Endothelial cell of umbilical vein (primary cell): Measurements from ENCODE around the gene HHLA2. TPM values are rescaled to one million over a fixed set of nuclear protein-coding genes. Genes with fewer than 3 reads are reported as not detected.

Source experiments
- BruUV-seq: library from RNA; stranded (reverse); fragments of 400-500 nt; replicated peaks from 2 replicates; lab custom pipeline; 2021; lab: Mats Ljungman, UMichigan
- CTCF ChIA-PET: fragments of 300-600, 350-600 bp; sonication (Branson Sonifier 250); formaldehyde crosslinking; loops from one replicate; lab custom pipeline; 2021; ENCODE audit warnings: antibody characterized with exemption, inconsistent platforms; lab: Charles Lee
- POLR2A ChIA-PET: fragments of 300-600, 350-600 bp; sonication (Branson Sonifier 250); formaldehyde crosslinking; loops from one replicate; lab custom pipeline; 2021; ENCODE audit warnings: antibody characterized with exemption, inconsistent platforms; lab: Charles Lee
- DNase-seq: peaks from one replicate; pipeline ENCODE4 v3.0.0-alpha.2; 2011; ENCODE audit warnings: low read depth, low spot score
- FAIRE-seq: peaks from 2 replicates; lab custom pipeline; 2011; peaks lifted over from hg19 to GRCh38; lab: Jason Lieb, UNC
- H2AFZ ChIP-seq: 2 replicates; pipeline ENCODE4 v1.6.0; 2012; ENCODE audit warnings: low read depth, low read length, control low read depth, inconsistent platforms
- H3K27ac ChIP-seq: 2 replicates; pipeline ENCODE4 v1.5.1; 2011; ENCODE audit warnings: low read depth, mild to moderate bottlenecking, control low read depth, low read length, moderate library complexity; ENCODE audit not compliant: insufficient read depth
- H3K27me3 ChIP-seq, 2 experiments: 2 replicates each; pipeline versions ENCODE4 v1.6.0 to v1.6.1; 2011; ENCODE audit warnings: low read length in 2 of 2, mixed read lengths in 1 of 2; ENCODE audit not compliant: control insufficient read depth in 2 of 2, insufficient read depth in 2 of 2
- H3K36me3 ChIP-seq, 2 experiments: 2 replicates in 1 of 2; 3 replicates in 1 of 2; pipeline ENCODE4 v1.5.1; 2011; ENCODE audit warnings: low read length in 2 of 2, mild to moderate bottlenecking in 1 of 2, moderate library complexity in 1 of 2; ENCODE audit not compliant: control insufficient read depth in 2 of 2, insufficient read depth in 2 of 2; ENCODE audit errors: extremely low read depth in 1 of 2
- H3K4me1 ChIP-seq: 3 replicates; pipeline ENCODE4 v1.5.1; 2011; ENCODE audit warnings: mild to moderate bottlenecking, low read length; ENCODE audit not compliant: control insufficient read depth, insufficient read depth; ENCODE audit errors: extremely low read depth
- H3K4me2 ChIP-seq: 2 replicates; pipeline ENCODE4 v1.6.1; 2011; ENCODE audit warnings: low read length, control low read depth, mixed read lengths; ENCODE audit not compliant: insufficient read depth
- H3K4me3 ChIP-seq, 3 experiments: fragments of 200-600 bp in 1 of 3; sonication (generic), shearing (Covaris generic) in 1 of 3; replicated peaks in 1 of 3; 2 replicates each; pipeline ENCODE4 v1.5.1; 2011 to 2016; ENCODE audit warnings: control low read depth in 3 of 3, low read length in 3 of 3, mild to moderate bottlenecking in 2 of 3, inconsistent platforms in 1 of 3, low read depth in 1 of 3, moderate library complexity in 1 of 3; ENCODE audit not compliant: insufficient read depth in 1 of 3
- H3K79me2 ChIP-seq: 2 replicates; pipeline ENCODE4 v1.6.0; 2012; ENCODE audit warnings: low read length, inconsistent platforms; ENCODE audit not compliant: control insufficient read depth, insufficient read depth
- H3K9ac ChIP-seq: replicated peaks from 2 replicates; pipeline ENCODE3; 2011; ENCODE audit warnings: low read length, control low read depth; ENCODE audit not compliant: insufficient read depth; ENCODE audit errors: extremely low read depth
- H3K9me1 ChIP-seq: replicated peaks from 3 replicates; pipeline ENCODE4 v1.6.0; 2011; ENCODE audit warnings: mild to moderate bottlenecking, low read length; ENCODE audit not compliant: control insufficient read depth, insufficient read depth; ENCODE audit errors: extremely low read depth
- H3K9me3 ChIP-seq: replicated peaks from 2 replicates; pipeline ENCODE4 v1.5.1; 2012; ENCODE audit warnings: low read length, inconsistent platforms; ENCODE audit not compliant: control insufficient read depth, insufficient read depth
- H4K20me1 ChIP-seq: replicated peaks from 2 replicates; pipeline ENCODE3; 2011; ENCODE audit warnings: mild to moderate bottlenecking, low read length; ENCODE audit not compliant: control insufficient read depth, insufficient read depth; ENCODE audit errors: extremely low read depth
- CTCF ChIP-seq, 2 donors: IDR thresholded peaks; 1 replicate in 1 of 2; 2 replicates in 1 of 2; pipeline ENCODE4 v1.5.1; 2011; ENCODE audit warnings: low read length in 2 of 2, mild to moderate bottlenecking in 2 of 2, moderate library complexity in 2 of 2, control low read depth in 1 of 2, inconsistent platforms in 1 of 2, low read depth in 1 of 2; ENCODE audit not compliant: insufficient read depth in 1 of 2; ENCODE audit errors: extremely low read depth in 1 of 2
- EZH2 ChIP-seq: IDR thresholded peaks from 2 replicates; pipeline ENCODE4 v1.6.1; 2012; ENCODE audit warnings: borderline replicate concordance, low read depth, mild to moderate bottlenecking, moderate library complexity, low read length, inconsistent platforms; ENCODE audit not compliant: severe bottlenecking
- GATA2 ChIP-seq: IDR thresholded peaks from 2 replicates; pipeline ENCODE4 v1.7.0; 2011; ENCODE audit warnings: low read depth, mild to moderate bottlenecking, moderate library complexity, mixed read lengths, low read length; ENCODE audit not compliant: insufficient read length, insufficient read depth
- MYC ChIP-seq: IDR thresholded peaks from one replicate; pipeline ENCODE4 v1.6.1; 2011; ENCODE audit warnings: mild to moderate bottlenecking, low read depth, low read length
- POLR2A ChIP-seq: IDR thresholded peaks from 2 replicates; pipeline ENCODE4 v1.6.1; 2012; ENCODE audit warnings: low read depth, mild to moderate bottlenecking, control low read depth, low read length
- POLR2AphosphoS5 ChIP-seq: IDR thresholded peaks from 2 replicates; pipeline ENCODE4 v1.6.1; 2012; ENCODE audit warnings: low read depth, mild to moderate bottlenecking, control low read depth, low read length, moderate library complexity; ENCODE audit not compliant: insufficient read depth
- dilution Hi-C: fragments of 300-500 bp; cut with MboI; formaldehyde crosslinking; loops from one replicate; pipeline ENCODE4 v1.15.0; 2019; ENCODE audit warnings: low sequenced_read_pairs; ENCODE audit not compliant: extremely low pct_ligation_motif_present
- intact Hi-C: fragments of 100-400 bp; cut with micrococcal nuclease; formaldehyde crosslinking; loops from one replicate; pipeline ENCODE4 v1.10.0; 2022
- polyA plus RNA-seq, 4 experiments: library from polyadenylated mRNA; depleted of rRNA in 3 of 4; stranded (reverse) in 3 of 4; unstranded in 1 of 4; fragments of >200 nt; gene quantifications; 2 replicates each; pipeline versions ENCODE4 v1.2.1 to v1.2.3, GENCODE V29; 2011 to 2012; ENCODE audit warnings: missing spikeins in 1 of 4
- total RNA-seq: library from RNA; stranded (reverse); gene quantifications from 2 replicates; pipeline ENCODE4 v1.2.3, GENCODE V29; 2021

The HHLA2 gene
- total and polyA plus RNA-seq, 2 donors (not counting 3 experiments of a cell fraction or from before 2014, with no cell fraction given): not detected

- BruUV-seq: no TSS peak
- Histone ChIP-seq H3K4me3 (no peak overlapping the region), H4K20me1 (no peaks in the 10 kb centered on the region), H3K27ac (no peak overlapping the region), H2AFZ (no peak overlapping the region), H3K9me1 (no peaks in the 10 kb centered on the region), H3K9ac (no peak overlapping the region), H3K4me2 (no peak overlapping the region), H3K36me3 (no peaks in the 10 kb centered on the region), H3K79me2 (no peaks in the 10 kb centered on the region), H3K4me1 (no peaks in the 10 kb centered on the region), H3K27me3 (peaks cover 1% of the 10 kb centered on the region in 2 experiments), H3K9me3 (no peaks in the 10 kb centered on the region)
- FAIRE-seq: no peak
- TF ChIP-seq CTCF (IDR thresholded peaks at IDR 0.05; ENCODE audit: extremely low read depth in 1 of 2, insufficient read depth in 1 of 2, low read depth in 1 of 2, low read length in 2 of 2) (no peak), MYC (no peak), EZH2 (no peak), GATA2 (no peak), POLR2AphosphoS5 (no peak), POLR2A (no peak)
- POLR2A ChIA-PET: no interaction called here
- dilution Hi-C loops: no loop called here
- intact Hi-C loops: no loop called here
- no peak for DNase-seq
- CTCF ChIA-PET: no interaction called here
Measured at GRCh38 chr3:108319428-108320082, 23.2 kb downstream of the HHLA2 start.
